ENCODE measurements around the gene GTF2H2C. TPM values are rescaled to one million over a fixed set of nuclear protein-coding genes. Genes with fewer than 3 reads are reported as not detected.
A peak's percentile ranks its signal among the peaks of the same experiment; 100 is the strongest.
"Not testable (repeated sequence)": the region's sequence is repeated elsewhere in the genome, so short reads cannot be mapped to it uniquely, and the experiment has no call there.

The GTF2H2C gene
- total RNA-seq (2014; rRNA removed; shearing (Covaris generic)) = 32.1 and 35.0 TPM in 2 replicates

GRCh38 chr5:69559908-69560330, at the start of gene GTF2H2C:
Gene GTF2H2C, plus strand, starts transcription at chr5:69560191. Its CDS starts 4,942 bp downstream, at chr5:69565133.
- DNase-seq (ENCODE audit: low read depth) = peak; percentile 76

GRCh38 chr5:69510694-69511093, 49.3 kb upstream of the GTF2H2C start:
- no peak for DNase-seq (ENCODE audit: low read depth)

DNA sequence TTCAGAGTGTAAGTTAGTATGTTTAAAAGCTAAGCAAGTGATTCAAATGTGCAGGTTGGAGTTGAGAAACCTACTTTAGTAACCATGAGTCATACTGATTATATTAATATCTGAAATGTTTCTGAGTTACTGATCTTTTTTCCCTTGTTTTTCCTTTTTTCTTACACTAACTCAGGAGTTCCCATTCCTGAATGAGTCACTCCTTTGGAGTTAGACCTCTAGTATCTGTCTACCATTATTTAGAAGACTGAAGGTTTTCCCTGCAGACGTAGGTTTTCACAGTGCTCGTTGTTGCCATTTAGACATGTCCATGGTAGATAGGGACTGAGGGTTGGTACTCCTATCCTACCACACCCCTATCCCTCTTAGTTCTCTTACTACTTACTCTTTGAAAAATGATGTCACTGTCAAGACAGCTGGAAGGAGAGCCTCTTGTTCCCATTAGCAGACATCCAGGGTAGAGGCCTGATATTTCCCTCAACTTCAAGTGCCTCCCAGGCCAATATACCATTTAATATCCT, 47.2 kb upstream of the GTF2H2C start:
- DNase-seq (ENCODE audit: low read depth) = peak; percentile 80

DNA sequence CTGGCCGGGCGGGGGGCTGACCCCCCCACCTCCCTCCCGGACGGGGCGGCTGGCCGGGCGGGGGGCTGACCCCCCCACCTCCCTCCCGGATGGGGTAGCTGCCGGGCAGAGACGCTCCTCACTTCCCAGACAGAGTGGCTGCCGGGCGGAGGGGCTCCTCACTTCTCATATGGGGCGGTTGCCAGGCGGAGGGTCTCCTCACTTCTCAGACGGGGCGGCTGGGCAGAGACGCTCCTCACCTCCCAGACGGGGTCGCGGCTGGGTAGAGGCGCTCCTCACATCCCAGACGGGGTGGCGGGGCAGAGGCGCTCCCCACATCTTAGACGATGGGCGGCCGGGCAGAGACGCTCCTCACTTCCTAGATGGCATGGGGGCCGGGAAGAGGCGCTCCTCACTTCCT, 44.4 kb upstream of the GTF2H2C start:
- not testable (repeated sequence) for DNase-seq (ENCODE audit: low read depth)

DNA sequence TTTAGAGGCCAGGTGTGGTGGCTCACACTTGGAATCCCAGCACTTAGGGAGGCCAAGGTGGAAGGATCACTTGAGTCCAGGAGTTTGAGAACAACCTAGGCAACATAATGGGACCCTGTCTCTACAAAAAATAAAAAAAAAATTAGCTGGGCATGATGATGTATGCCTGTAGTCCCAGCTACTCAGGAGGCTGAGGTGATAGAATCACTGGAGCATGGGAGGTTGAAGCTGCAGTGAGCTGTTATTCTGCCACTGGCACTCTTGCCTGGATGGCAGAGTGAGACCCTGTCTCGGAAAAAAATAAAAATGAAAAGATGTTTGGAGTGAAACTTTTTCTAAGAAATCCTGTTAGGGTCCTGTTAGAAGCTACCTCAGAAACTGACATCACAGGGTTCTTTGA, 43.2 kb upstream of the GTF2H2C start:
- DNase-seq (ENCODE audit: low read depth) = peak; percentile 13

DNA sequence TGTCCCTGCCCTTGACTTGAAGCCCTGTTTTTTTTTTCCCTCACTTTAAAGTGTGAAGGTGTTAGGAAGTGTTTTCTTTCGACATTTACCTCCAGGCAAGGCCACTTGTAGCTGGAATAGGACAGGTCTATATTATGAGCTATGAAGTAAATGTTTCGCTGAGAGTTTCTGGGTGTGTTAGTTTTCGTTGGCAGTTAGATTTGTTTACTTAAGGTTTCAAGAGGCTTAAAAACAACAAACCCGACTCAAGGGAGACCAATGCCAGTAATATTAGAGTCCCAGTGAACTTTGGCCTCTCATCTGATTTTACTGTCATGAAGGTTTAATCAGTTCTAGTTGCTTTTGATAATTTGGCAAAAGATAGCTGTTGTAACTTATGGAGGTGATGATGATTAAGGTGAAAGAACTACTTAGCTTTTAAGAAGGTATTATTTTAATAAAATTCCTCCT, 42.2 kb upstream of the GTF2H2C start:
- peak; percentile 69 for DNase-seq (ENCODE audit: low read depth)

DNA sequence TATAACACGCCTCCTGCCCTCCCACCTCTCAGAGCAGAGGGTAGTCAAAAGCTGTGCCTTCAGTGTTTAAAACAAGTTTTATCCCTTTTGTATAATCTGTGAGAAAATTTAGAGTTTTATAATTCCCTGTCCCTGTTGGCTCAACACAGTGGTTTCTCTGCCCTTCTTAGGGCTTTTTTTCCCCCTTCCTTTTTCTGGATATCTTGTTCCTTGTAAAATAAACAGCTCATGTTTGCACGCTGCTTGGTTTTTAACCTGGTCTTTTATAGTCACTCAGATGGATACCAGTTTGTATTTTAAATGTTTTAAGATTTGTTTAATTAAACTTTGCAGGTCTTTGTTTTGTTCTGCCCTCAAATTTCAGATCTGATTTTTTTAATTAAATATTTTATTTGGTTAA, 40.7 kb upstream of the GTF2H2C start:
- DNase-seq (ENCODE audit: low read depth) = no peak

DNA sequence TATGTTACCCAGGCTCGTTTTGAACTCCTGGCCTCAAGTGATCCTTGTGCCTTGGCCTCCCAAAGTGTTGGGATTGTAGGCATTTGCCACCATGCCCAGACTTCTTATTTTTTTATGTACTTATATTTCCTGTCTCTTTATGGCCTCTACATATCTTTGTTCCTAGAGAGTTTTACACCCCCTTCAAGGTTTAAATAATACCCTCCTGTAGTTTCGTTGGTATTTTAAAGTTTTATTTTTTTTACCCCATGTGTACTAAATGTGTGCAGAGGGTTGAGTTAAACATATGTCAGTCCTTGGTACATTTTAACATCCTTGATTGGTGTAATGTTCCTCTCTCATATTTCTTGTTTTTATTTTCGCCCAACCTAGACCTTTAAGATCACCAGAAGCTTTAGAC, 38.0 kb upstream of the GTF2H2C start:
- DNase-seq (ENCODE audit: low read depth) = no peak

DNA sequence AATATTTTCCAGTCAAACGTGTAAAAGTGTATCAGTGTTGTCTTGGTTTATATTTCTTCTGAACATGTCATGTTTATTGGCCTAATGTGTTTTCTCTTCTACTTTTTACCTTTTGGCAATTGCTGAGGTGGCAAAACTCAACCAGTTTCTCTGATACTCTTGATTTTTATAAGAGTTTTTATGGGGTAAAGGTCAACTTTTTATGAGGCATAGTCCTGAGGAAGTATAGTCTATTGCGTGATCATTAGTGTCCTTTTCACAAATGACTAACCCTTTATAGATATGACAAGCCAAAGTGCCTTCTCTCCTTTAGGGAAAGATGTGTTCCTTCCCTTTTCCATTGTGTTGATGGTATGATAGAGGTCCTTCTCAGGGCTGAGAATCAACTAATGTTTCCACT, 34.5 kb upstream of the GTF2H2C start:
- DNase-seq (ENCODE audit: low read depth) = peak; percentile 52

- DNase-seq (ENCODE audit: low read depth) = no peak
These were observed 33.3 kb upstream of the GTF2H2C start for GRCh38 chr5:69526660-69527059.

DNA sequence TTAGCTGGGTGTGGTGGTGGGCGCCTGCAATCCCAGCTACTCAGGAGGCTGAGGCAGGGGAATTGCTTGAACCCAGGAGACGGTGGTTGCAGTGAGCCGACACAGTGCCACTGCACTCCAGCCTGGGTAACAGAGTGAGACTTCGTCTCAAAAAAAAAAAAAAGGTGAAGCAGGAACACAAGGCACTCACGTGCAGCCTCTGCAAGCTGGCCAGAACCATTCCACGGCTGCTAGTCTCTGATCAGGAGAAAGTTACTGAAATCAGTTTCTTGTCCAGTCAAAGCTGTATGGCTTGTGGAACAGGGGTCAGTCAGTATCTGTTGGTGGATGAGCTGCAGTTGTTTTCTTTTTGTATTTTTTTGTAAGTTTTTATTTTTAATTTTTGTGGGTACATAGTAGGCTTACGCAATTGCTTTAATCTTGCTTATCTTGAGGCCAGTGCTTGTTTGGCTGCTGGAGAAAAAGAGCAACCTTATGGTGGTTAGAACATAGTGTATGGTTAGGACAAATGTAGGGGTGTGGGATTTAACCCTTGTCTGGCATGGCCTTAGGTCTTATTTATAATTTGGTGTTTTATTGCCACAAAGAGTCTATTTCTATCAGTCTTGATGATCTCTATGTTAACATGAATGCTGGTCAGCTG, 32.7 kb upstream of the GTF2H2C start:
- no peak for DNase-seq (ENCODE audit: low read depth)

DNA sequence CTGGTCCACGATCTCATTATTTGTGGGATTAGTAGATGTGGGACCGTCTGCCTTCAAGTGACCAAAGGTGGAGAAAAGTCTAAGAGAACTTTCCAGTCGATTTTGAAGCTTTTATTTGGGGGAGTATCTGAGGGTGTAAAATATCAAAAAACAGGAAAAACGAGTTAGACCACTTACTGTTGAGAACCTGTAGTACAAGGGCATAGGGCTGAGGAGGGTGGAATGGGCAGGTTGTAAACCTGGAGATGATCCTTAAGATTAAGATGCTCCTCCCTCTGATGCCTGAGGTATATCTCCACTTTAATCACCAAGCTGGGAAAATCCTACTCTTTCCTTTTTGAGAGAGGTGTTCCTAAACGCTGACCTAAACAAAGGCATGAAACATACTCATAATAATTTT, 32.0 kb upstream of the GTF2H2C start:
- no peak for DNase-seq (ENCODE audit: low read depth)

GRCh38 chr5:69528609-69529008, 31.4 kb upstream of the GTF2H2C start:
- no peak for DNase-seq (ENCODE audit: low read depth)

- no peak for DNase-seq (ENCODE audit: low read depth)
These were observed 29.2 kb upstream of the GTF2H2C start for GRCh38 chr5:69530561-69531405.

DNA sequence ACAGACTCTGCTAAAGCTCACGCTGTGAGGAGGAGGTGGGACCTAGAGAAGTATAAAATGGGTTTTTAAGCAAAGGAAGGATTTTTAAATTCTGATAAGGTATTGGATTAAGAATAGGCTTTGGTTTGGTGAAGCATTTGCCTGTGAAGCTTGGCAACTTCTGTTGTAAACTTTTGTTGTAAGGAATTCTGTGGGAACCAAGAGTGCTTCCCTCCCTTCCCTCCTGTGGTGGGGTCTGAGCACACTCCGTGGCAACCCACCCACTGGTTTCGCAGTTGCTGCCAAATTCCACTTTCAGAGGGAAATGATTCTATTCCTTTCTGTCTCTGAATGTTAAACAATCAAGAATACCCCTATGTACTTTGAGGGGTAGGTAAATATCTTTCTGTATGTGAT, 28.6 kb upstream of the GTF2H2C start:
- no peak for DNase-seq (ENCODE audit: low read depth)

DNA sequence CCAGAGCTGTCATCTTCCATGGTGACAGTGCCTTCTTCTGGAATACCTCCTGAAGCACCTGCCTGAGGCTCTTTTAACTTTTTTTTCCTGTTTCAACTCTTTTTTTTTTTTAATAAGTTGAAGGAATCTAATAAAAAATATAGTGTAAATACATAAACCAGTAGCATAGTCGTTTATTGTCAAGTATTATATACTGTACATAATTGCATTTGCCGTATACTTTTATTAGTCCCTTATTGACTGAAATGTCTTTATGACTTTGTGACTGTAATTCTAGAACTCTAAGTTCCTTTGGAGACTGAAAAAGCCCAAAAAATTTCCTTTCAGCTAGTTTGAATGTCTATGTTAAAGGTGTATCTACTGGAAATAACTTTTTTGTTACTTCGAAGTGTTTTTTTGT, 22.1 kb upstream of the GTF2H2C start:
- DNase-seq (ENCODE audit: low read depth) = not testable (repeated sequence)

- not testable (repeated sequence) for DNase-seq (ENCODE audit: low read depth)
These were observed 21.3 kb upstream of the GTF2H2C start for GRCh38 chr5:69538735-69539134.

- not testable (repeated sequence) for DNase-seq (ENCODE audit: low read depth)
These were observed 18.6 kb upstream of the GTF2H2C start for GRCh38 chr5:69541347-69541746.

GRCh38 chr5:69542838-69543618, 17.0 kb upstream of the GTF2H2C start:
- not testable (repeated sequence) for DNase-seq (ENCODE audit: low read depth)

- not testable (repeated sequence) for DNase-seq (ENCODE audit: low read depth)
These were observed 15.4 kb upstream of the GTF2H2C start for GRCh38 chr5:69544602-69545001.

GRCh38 chr5:69560587-69561431, 818 bp downstream of the GTF2H2C start:
- peak; percentile 19 for DNase-seq (ENCODE audit: low read depth)
